Hepatocyte (in vitro differentiated cells): ENCODE data around the gene CLDN11.

Experiments used
- EZH2 ChIP-seq: fragments of 200-600 bp; sonication (generic); IDR thresholded peaks from 2 replicates; pipeline ENCODE4 v1.6.1; 2016; ENCODE audit warnings: antibody characterized with exemption, mild to moderate bottlenecking, borderline replicate concordance
- TF ChIP-seq, protein P1 (sequence below): fragments of 200-600 bp; sonication (generic); IDR thresholded peaks from 2 replicates; pipeline ENCODE4 v1.5.1; 2016; ENCODE audit warnings: antibody characterized with exemption, mild to moderate bottlenecking; ENCODE audit not compliant: poor library complexity

DNA sequence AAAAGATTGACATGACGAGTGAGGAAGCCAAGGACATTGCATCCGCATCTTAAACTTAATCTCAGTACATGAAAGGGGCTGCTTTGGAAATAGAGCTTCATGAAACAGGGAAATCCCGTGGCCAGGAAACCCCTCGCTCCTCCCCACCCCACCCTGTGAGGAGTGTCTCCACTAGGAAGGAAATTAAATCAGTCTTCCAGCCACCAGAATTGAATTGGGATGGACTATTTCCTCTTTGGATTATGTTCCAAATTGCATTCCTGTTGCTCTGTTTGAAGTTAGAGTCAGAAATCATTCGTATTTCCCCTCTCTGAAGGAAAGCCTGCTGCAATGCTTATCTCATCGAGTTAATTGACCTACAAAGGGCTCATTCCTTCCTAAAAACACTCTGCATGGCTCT lies 35.8 kb downstream of the CLDN11 start:
- TF ChIP-seq, protein P1, sequence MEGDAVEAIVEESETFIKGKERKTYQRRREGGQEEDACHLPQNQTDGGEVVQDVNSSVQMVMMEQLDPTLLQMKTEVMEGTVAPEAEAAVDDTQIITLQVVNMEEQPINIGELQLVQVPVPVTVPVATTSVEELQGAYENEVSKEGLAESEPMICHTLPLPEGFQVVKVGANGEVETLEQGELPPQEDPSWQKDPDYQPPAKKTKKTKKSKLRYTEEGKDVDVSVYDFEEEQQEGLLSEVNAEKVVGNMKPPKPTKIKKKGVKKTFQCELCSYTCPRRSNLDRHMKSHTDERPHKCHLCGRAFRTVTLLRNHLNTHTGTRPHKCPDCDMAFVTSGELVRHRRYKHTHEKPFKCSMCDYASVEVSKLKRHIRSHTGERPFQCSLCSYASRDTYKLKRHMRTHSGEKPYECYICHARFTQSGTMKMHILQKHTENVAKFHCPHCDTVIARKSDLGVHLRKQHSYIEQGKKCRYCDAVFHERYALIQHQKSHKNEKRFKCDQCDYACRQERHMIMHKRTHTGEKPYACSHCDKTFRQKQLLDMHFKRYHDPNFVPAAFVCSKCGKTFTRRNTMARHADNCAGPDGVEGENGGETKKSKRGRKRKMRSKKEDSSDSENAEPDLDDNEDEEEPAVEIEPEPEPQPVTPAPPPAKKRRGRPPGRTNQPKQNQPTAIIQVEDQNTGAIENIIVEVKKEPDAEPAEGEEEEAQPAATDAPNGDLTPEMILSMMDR = no peak
- no peak for TF ChIP-seq EZH2
